OCI-LY1 (cell line): Measurements from ENCODE around the gene SLC13A2.

Experiments used
- H2AFZ ChIP-seq: fragments of 200-600 bp; sonication (generic), shearing (Covaris generic); 2 replicates; pipeline ENCODE4 v1.6.0; 2014; ENCODE audit warnings: antibody characterized with exemption, mild to moderate bottlenecking, low read length
- H3F3A ChIP-seq: fragments of 200-600 bp; sonication (generic), shearing (Covaris generic); 2 replicates; pipeline ENCODE4 v1.6.0; 2014; ENCODE audit warnings: mild to moderate bottlenecking, antibody characterized with exemption, low read length, moderate library complexity; ENCODE audit not compliant: insufficient read depth
- H3K27ac ChIP-seq: fragments of 200-600 bp; sonication (generic); 2 replicates; pipeline ENCODE4 v1.5.1; 2014; ENCODE audit warnings: low read length, mixed run types, mild to moderate bottlenecking, low read depth; ENCODE audit not compliant: poor library complexity, severe bottlenecking
- H3K27me3 ChIP-seq: fragments of 200-600 bp; sonication (generic); 2 replicates; pipeline ENCODE4 v1.6.0; 2014; ENCODE audit warnings: antibody characterized with exemption, mild to moderate bottlenecking, low read length, moderate library complexity; ENCODE audit not compliant: insufficient read depth
- H3K36me3 ChIP-seq: fragments of 200-600 bp; sonication (generic); 2 replicates; pipeline ENCODE4 v1.6.1; 2014; ENCODE audit warnings: mild to moderate bottlenecking, antibody characterized with exemption, low read length, moderate library complexity, mixed read lengths; ENCODE audit not compliant: insufficient read depth
- H3K4me1 ChIP-seq: fragments of 200-600 bp; sonication (generic); 2 replicates; pipeline ENCODE4 v1.5.1; 2014; ENCODE audit warnings: mild to moderate bottlenecking, low read length, moderate library complexity; ENCODE audit not compliant: insufficient read depth, severe bottlenecking
- H3K4me2 ChIP-seq: fragments of 200-600 bp; sonication (generic), shearing (Covaris generic); 2 replicates; pipeline ENCODE4 v1.6.1; 2014; ENCODE audit warnings: low read length
- H3K4me3 ChIP-seq: fragments of 200-600 bp; sonication (generic); 2 replicates; pipeline ENCODE4 v1.5.1; 2014; ENCODE audit warnings: low read length, low read depth, mild to moderate bottlenecking, mixed read lengths; ENCODE audit not compliant: poor library complexity, severe bottlenecking
- H3K79me2 ChIP-seq: fragments of 200-600 bp; shearing (Covaris generic); 2 replicates; pipeline ENCODE4 v1.6.1; 2016; ENCODE audit warnings: mixed run types, low read length, mixed read lengths; ENCODE audit not compliant: insufficient read depth
- H3K9ac ChIP-seq: fragments of 200-600 bp; sonication (generic), shearing (Covaris generic); 2 replicates; pipeline ENCODE4 v1.6.1; 2014; ENCODE audit warnings: mild to moderate bottlenecking, low read length, mixed read lengths
- H3K9me2 ChIP-seq: fragments of 200-600 bp; sonication (generic), shearing (Covaris generic); 2 replicates; pipeline ENCODE4 v1.6.1; 2014; ENCODE audit warnings: low read depth, mild to moderate bottlenecking, low read length, mixed read lengths
- H3K9me3 ChIP-seq: fragments of 200-600 bp; shearing (Covaris generic); 2 replicates; pipeline ENCODE4 v1.6.1; 2014; ENCODE audit warnings: low read length, mixed read lengths
- H4K20me1 ChIP-seq: fragments of 200-600 bp; sonication (generic), shearing (Covaris generic); 2 replicates; pipeline ENCODE4 v1.6.0; 2016; ENCODE audit warnings: mild to moderate bottlenecking, low read length; ENCODE audit not compliant: insufficient read depth
- EZH2 ChIP-seq: fragments of 200-600 bp; sonication (generic), shearing (Covaris generic); IDR thresholded peaks from 2 replicates; pipeline ENCODE4 v1.8.0; 2017; ENCODE audit warnings: borderline replicate concordance, mixed run types, mild to moderate bottlenecking, antibody characterized with exemption, low read length, moderate library complexity, mixed read lengths
- TF ChIP-seq, protein P1 (sequence below): fragments of 200-600 bp; sonication (generic), shearing (Covaris generic); IDR thresholded peaks from 2 replicates; pipeline ENCODE4 v1.5.1; 2017; ENCODE audit warnings: mild to moderate bottlenecking, antibody characterized with exemption, low read length, moderate library complexity, mixed read lengths

The SLC13A2 gene, protein sequence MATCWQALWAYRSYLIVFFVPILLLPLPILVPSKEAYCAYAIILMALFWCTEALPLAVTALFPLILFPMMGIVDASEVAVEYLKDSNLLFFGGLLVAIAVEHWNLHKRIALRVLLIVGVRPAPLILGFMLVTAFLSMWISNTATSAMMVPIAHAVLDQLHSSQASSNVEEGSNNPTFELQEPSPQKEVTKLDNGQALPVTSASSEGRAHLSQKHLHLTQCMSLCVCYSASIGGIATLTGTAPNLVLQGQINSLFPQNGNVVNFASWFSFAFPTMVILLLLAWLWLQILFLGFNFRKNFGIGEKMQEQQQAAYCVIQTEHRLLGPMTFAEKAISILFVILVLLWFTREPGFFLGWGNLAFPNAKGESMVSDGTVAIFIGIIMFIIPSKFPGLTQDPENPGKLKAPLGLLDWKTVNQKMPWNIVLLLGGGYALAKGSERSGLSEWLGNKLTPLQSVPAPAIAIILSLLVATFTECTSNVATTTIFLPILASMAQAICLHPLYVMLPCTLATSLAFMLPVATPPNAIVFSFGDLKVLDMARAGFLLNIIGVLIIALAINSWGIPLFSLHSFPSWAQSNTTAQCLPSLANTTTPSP

DNA sequence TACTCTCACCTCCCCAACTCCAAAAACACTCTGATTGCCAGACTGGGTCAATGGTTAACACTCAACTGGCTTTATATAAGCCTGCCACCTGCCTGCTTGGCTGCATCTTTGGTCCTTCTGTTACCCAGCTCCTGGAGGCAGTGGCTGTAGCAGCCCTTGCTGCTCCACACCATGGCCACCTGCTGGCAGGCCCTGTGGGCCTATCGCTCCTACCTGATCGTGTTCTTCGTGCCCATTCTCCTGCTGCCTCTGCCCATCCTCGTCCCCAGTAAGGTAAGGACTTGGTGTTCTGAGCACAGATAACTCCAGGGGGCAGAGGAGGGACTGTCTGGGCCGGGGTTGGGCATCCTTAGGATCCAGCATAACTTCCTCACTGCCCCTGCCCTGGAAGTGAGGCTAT lies at the start of gene SLC13A2:
SLC13A2 (plus strand) TSS at position 103 of the 400 bp plus-strand sequence; CDS start at position 172, 69 bp downstream.
- Histone ChIP-seq H3K9me3 (no peaks in the 10 kb centered on the region), H3K27me3 (no peaks in the 10 kb centered on the region), H2AFZ (no peak within 1 kb of the TSS), H4K20me1 (no peaks in the 10 kb centered on the region), H3K9ac (no peak within 1 kb of the TSS), H3K9me2 (no peaks in the 10 kb centered on the region), H3K4me2 (no peak within 1 kb of the TSS), H3K27ac (no peak within 1 kb of the TSS), H3K4me1 (no peaks in the 10 kb centered on the region), H3K79me2 (no peaks in the 10 kb centered on the region), H3K36me3 (no peaks in the 10 kb centered on the region), H3K4me3 (no peak within 1 kb of the TSS), H3F3A (no peaks in the 10 kb centered on the region)
- no peak for TF ChIP-seq EZH2
- TF ChIP-seq, protein P1, sequence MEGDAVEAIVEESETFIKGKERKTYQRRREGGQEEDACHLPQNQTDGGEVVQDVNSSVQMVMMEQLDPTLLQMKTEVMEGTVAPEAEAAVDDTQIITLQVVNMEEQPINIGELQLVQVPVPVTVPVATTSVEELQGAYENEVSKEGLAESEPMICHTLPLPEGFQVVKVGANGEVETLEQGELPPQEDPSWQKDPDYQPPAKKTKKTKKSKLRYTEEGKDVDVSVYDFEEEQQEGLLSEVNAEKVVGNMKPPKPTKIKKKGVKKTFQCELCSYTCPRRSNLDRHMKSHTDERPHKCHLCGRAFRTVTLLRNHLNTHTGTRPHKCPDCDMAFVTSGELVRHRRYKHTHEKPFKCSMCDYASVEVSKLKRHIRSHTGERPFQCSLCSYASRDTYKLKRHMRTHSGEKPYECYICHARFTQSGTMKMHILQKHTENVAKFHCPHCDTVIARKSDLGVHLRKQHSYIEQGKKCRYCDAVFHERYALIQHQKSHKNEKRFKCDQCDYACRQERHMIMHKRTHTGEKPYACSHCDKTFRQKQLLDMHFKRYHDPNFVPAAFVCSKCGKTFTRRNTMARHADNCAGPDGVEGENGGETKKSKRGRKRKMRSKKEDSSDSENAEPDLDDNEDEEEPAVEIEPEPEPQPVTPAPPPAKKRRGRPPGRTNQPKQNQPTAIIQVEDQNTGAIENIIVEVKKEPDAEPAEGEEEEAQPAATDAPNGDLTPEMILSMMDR: no peak

DNA sequence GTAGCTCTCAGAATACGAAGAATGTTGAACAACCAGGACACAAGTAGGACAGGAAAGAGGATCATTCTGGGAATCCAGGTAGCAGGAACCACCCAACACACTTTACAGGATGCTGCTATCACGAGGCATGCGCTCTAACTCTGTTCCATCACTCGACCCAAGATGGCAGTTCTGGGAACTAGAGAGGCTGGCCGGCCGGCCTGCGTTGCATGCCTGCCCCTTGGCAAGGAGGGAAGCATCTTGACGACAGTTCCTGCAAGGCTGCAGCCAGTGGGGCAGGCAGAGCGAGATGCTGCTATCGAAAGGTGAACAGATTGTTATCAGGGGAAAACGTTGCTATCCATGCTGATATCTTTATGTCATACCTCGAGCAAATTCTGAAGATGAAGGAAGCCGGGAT lies 48.2 kb upstream of the SLC13A2 start:
- no peak overlapping the region for H3K27ac ChIP-seq
- H3K9me2 ChIP-seq: no peaks in the 10 kb centered on the region
- H3K79me2 ChIP-seq: no peaks in the 10 kb centered on the region
- H3K36me3 ChIP-seq: no peaks in the 10 kb centered on the region
- no peak overlapping the region for H3K4me3 ChIP-seq
- no peak overlapping the region for H3K9ac ChIP-seq
- no peaks in the 10 kb centered on the region for H3K4me1 ChIP-seq
- H3K4me2 ChIP-seq: no peak overlapping the region
- no peak for TF ChIP-seq EZH2
- H3K9me3 ChIP-seq: no peaks in the 10 kb centered on the region
- no peaks in the 10 kb centered on the region for H3F3A ChIP-seq
- H3K27me3 ChIP-seq: no peaks in the 10 kb centered on the region
- no peak overlapping the region for H2AFZ ChIP-seq
- H4K20me1 ChIP-seq: no peaks in the 10 kb centered on the region

DNA sequence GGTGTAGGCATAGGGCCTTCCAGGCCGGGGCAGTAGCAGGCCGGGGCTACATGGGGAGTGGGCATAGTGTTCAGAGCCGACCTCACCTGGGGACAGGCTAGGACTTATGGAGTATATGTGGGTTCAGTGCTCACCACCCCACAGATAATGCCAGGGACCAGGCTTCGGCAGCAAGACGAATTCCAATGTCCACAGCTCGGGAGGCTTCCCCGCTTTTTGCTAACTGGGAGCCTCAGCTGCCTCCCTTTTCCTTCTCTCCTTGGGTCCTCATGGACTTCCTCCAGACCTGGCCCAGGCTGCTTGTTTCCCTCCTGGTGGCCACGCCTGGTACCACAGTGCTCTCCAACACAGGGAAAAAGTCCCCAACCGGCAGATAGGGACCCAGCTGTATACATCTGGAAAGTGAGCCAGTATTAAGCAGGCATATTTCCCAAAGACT lies 47.3 kb upstream of the SLC13A2 start:
- no peaks in the 10 kb centered on the region for H3K9me3 ChIP-seq
- no peaks in the 10 kb centered on the region for H4K20me1 ChIP-seq
- H3K9me2 ChIP-seq: no peaks in the 10 kb centered on the region
- no peak overlapping the region for H3K4me2 ChIP-seq
- H3K27ac ChIP-seq: no peak overlapping the region
- H3K4me1 ChIP-seq: no peaks in the 10 kb centered on the region
- no peak overlapping the region for H3K4me3 ChIP-seq
- H2AFZ ChIP-seq: no peak overlapping the region
- no peaks in the 10 kb centered on the region for H3K36me3 ChIP-seq
- no peaks in the 10 kb centered on the region for H3K27me3 ChIP-seq
- no peaks in the 10 kb centered on the region for H3K79me2 ChIP-seq
- TF ChIP-seq, protein P1: peak; percentile 29; the same call in 1 of the 2 replicates
- no peak for TF ChIP-seq EZH2
- H3F3A ChIP-seq: no peaks in the 10 kb centered on the region
- H3K9ac ChIP-seq: no peak overlapping the region
